HEK293T (cell line): ENCODE measurements around the gene CFDP1.

Experiments
- CTCF ChIA-PET: fragments of 350-600 bp; formaldehyde crosslinking; extraction: SDS; loops from one replicate; lab custom pipeline; 2021; ENCODE audit warnings: antibody characterized with exemption, inconsistent platforms; lab: Yijun Ruan, JAX
- POLR2A ChIA-PET: fragments of 350-600 bp; formaldehyde crosslinking; extraction: SDS; loops from one replicate; lab custom pipeline; 2020; ENCODE audit warnings: antibody characterized with exemption, inconsistent platforms; lab: Yijun Ruan, JAX
- DNase-seq: peaks from one replicate; pipeline ENCODE4 v3.0.0; 2012; ENCODE audit warnings: mixed read lengths; ENCODE audit errors: extremely low spot score
- ARNT ChIP-seq: fragments of 450-650 bp; IDR thresholded peaks from 2 replicates; pipeline ENCODE4 v1.6.1; 2017; ENCODE audit warnings: mild to moderate bottlenecking
- BHLHE40 ChIP-seq: fragments of 450-650 bp; IDR thresholded peaks from 2 replicates; pipeline ENCODE4 v1.6.1; 2016; ENCODE audit warnings: mild to moderate bottlenecking, moderate library complexity, borderline replicate concordance
- CTBP1 ChIP-seq: fragments of 450-650 bp; IDR thresholded peaks from 2 replicates; pipeline ENCODE4 v1.6.1; 2016; ENCODE audit warnings: borderline replicate concordance
- ELF4 ChIP-seq: fragments of 450-650 bp; IDR thresholded peaks from 2 replicates; pipeline ENCODE4 v1.6.1; 2017; ENCODE audit warnings: antibody characterized with exemption
- FOXA1 ChIP-seq: fragments of 450-650 bp; IDR thresholded peaks from 2 replicates; pipeline ENCODE4 v1.6.1; 2016; ENCODE audit warnings: mild to moderate bottlenecking
- FOXK2 ChIP-seq: fragments of 450-650 bp; IDR thresholded peaks from 2 replicates; pipeline ENCODE4 v1.6.1; 2016; ENCODE audit warnings: mild to moderate bottlenecking
- FOXM1 ChIP-seq: fragments of 450-650 bp; IDR thresholded peaks from 2 replicates; pipeline ENCODE4 v1.6.1; 2017; ENCODE audit warnings: mild to moderate bottlenecking, borderline replicate concordance
- HDGF ChIP-seq: fragments of 450-650 bp; IDR thresholded peaks from 2 replicates; pipeline ENCODE4 v1.6.1; 2017; ENCODE audit warnings: antibody characterized with exemption, borderline replicate concordance
- L3MBTL2 ChIP-seq: fragments of 450-650 bp; conservative IDR thresholded peaks from 2 replicates; pipeline ENCODE4 v1.6.1; 2016; ENCODE audit warnings: mild to moderate bottlenecking
- LEF1 ChIP-seq: fragments of 450-650 bp; IDR thresholded peaks from 2 replicates; pipeline ENCODE4 v1.6.1; 2017; ENCODE audit warnings: mild to moderate bottlenecking, borderline replicate concordance
- NFRKB ChIP-seq: fragments of 450-650 bp; IDR thresholded peaks from 2 replicates; pipeline ENCODE4 v1.6.1; 2016; ENCODE audit warnings: mild to moderate bottlenecking, moderate library complexity
- SP1 ChIP-seq: fragments of 450-650 bp; IDR thresholded peaks from 2 replicates; pipeline ENCODE4 v1.6.1; 2017
- SUZ12 ChIP-seq: fragments of 450-650 bp; IDR thresholded peaks from 2 replicates; pipeline ENCODE4 v1.6.1; 2016; ENCODE audit warnings: mild to moderate bottlenecking
- TARDBP ChIP-seq: fragments of 450-650 bp; IDR thresholded peaks from 2 replicates; pipeline ENCODE4 v1.6.1; 2016
- ZNF384 ChIP-seq: fragments of 450-650 bp; IDR thresholded peaks from 2 replicates; pipeline ENCODE4 v1.6.1; 2016
- TF ChIP-seq, protein P1 (sequence below): fragments of 450-650 bp; IDR thresholded peaks from 2 replicates; pipeline ENCODE4 v1.6.1; 2016

The CFDP1 gene

DNA sequence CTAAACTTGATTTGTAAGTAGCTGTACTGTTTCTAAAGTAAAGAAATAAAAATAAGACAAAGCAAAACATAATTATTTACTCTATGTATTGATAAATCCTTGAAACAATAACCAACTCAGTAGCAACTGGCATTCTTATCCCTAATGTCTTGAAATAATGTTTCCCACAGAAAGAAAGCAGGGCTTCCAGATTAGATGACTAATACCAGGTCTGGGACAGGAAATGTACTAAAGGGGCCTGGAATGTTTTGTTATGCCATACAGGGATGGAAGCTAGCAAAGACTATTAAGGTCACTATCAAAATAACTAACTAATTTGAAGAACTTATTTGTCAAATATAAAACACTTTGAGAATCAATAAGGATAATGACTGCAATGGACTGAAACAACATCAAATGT is 82.1 kb downstream of the CFDP1 start:
- POLR2A ChIA-PET: no interaction called here
- CTCF ChIA-PET: no interaction called here
- TF ChIP-seq NFRKB (no peak), FOXM1 (no peak), FOXA1 (no peak), BHLHE40 (no peak), ZNF384 (no peak)
- no peak for DNase-seq

DNA sequence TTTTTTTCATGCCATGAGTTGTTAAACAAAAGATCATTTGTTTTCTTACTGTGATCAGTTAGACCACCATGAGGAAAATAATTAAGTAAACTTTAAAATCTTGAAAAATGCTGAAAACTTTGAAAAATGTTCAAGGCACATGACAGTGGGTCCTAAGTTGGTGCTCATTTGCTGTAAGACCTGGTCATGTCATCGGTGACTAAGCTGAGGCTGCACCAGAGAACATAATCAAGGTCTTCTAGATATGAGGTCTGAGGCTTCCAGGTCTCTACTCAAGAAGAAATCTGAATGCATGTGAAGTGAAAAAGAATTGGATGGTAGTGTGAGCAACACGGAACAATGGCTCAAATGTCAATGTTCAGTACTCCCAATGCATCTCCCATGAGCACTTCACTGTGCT is 87.6 kb downstream of the CFDP1 start:
- TF ChIP-seq LEF1 (no peak), ZNF384 (no peak), HDGF (no peak)
- TF ChIP-seq, protein P1, sequence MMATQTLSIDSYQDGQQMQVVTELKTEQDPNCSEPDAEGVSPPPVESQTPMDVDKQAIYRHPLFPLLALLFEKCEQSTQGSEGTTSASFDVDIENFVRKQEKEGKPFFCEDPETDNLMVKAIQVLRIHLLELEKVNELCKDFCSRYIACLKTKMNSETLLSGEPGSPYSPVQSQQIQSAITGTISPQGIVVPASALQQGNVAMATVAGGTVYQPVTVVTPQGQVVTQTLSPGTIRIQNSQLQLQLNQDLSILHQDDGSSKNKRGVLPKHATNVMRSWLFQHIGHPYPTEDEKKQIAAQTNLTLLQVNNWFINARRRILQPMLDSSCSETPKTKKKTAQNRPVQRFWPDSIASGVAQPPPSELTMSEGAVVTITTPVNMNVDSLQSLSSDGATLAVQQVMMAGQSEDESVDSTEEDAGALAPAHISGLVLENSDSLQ: no peak
- POLR2A ChIA-PET: no interaction called here
- CTCF ChIA-PET: no interaction called here
- DNase-seq: no peak

DNA sequence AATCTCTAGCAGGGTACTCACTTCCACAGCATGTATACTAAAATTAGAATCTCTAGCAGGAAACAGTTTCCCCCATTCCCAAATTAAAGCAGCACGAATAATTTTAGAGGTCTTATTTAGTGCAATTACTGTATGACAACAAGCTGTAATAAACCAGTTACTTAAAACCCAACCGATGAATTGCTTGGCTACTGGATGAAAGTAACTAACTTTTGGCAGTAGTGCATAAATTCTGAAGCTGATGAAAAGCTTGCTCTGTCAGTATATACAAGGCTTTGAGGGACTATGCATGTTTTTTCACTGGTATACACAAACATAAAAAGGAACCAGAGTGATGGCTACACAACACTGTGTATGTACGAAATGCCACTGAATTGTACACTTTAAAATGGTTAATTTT is 89.4 kb downstream of the CFDP1 start:
- ChIA-PET POLR2A (no interaction called here), CTCF (no interaction called here)

DNA sequence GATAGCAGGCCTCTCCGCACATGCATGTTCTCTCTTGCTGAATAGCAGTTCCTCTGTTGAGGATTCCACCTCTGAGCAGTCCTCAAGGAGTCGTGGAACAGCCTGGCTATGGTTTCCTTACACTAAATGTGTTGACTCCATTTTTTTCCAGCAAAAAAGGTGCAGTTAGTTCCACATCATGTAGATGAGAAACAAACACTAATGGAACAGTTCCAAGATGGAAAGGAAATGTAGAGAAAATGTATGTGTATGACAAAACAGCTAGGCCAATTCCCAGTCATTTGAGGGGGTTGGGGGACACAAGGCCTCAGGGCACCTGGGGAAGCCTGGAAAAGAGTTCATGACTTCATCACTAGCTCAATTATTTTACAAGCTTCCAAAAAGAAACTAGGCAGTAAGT is 90.0 kb downstream of the CFDP1 start:
- POLR2A ChIA-PET: no interaction called here
- no peak for TF ChIP-seq ELF4
- no peak for TF ChIP-seq L3MBTL2
- TF ChIP-seq HDGF: no peak
- TF ChIP-seq, protein P1: no peak
- TF ChIP-seq SUZ12: no peak
- no peak for TF ChIP-seq ARNT
- TF ChIP-seq FOXM1: no peak
- no peak for TF ChIP-seq NFRKB
- CTCF ChIA-PET: no interaction called here
- no peak for DNase-seq

More for the DNA sequence above, 89.4 kb downstream of the CFDP1 start:
- no peak for DNase-seq
- TF ChIP-seq CTBP1: no peak
- TF ChIP-seq SUZ12: no peak
- TF ChIP-seq ELF4: no peak
- TF ChIP-seq NFRKB: no peak
- TF ChIP-seq ZNF384: no peak
- TF ChIP-seq ARNT: no peak
- TF ChIP-seq LEF1: no peak
- TF ChIP-seq FOXK2: no peak
- no peak for TF ChIP-seq HDGF
- TF ChIP-seq, protein P1: no peak
- TF ChIP-seq SP1: no peak
- no peak for TF ChIP-seq BHLHE40
- TF ChIP-seq FOXM1: no peak
- TF ChIP-seq TARDBP: no peak
- TF ChIP-seq FOXA1: no peak
- no peak for TF ChIP-seq L3MBTL2

DNA sequence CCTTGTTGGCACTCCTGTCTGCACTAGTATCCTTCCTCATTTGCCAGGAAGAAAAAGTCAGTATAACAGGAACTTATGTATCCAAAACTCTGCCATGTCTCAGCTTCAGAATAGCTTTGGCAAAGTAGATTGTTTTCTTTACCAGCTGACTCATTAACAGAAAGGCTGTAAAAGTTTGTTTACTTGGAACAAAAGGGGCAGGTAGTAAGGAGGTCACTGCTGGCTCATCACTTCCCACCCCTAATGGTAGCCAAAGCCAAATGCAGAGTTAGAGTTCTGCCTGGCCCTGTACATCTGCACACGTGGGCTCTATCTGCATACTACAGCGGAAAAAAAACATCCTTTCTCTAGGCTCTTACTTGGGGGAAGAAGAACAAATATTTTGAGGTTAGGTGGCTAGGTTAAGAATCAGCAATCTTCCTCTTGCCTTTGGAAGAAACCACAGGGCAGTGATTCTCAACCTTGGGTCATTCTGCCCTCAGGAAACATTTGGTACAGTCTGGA is 90.9 kb downstream of the CFDP1 start:
- TF ChIP-seq BHLHE40: no peak
- TF ChIP-seq ZNF384: no peak
- no peak for TF ChIP-seq FOXM1
- no peak for TF ChIP-seq SP1
- no peak for TF ChIP-seq CTBP1
- no peak for TF ChIP-seq HDGF
- no peak for TF ChIP-seq ARNT
- TF ChIP-seq TARDBP: no peak
- TF ChIP-seq NFRKB: no peak
- TF ChIP-seq LEF1: no peak
- TF ChIP-seq FOXA1: no peak
- TF ChIP-seq FOXK2: no peak
- TF ChIP-seq, protein P1: no peak
- no peak for TF ChIP-seq L3MBTL2
- no peak for TF ChIP-seq SUZ12
- no peak for TF ChIP-seq ELF4
- POLR2A ChIA-PET: no interaction called here
- DNase-seq: no peak
- CTCF ChIA-PET: no interaction called here

DNA sequence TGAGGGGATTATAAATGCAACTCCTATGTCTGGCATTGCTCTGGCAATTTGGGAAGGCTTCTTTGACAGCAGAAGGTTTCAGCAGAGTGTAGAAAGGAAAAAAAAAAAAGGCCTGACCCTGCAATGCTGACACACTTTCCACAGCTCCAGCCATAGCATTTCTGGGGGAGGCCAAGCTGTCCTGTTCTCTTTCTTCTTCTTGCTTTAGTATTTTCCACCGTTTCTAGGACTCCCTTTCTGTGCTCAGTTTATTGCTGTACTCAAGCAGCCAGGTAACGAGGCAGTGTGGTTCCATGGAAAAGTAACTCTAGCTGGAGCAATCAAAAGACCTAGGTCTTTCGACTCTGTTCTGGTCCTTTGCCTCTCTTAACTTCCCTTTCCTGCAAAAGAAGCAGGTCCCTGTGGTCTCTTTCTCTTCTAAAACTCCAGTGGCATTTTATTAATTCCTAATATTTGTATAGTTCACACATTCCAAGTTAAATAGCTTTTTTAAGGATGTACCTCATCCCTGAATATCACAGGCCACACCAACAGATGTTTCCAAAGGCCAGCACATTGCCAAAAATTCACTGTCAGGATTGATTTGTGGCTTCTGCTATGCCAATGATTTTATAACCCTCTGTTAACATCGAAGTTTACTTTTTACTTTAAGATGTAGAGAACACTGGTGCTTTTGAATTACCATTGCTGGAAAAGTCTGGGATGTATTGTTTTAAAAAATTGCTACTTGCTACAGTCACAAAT is 91.6 kb downstream of the CFDP1 start:
- no peak for DNase-seq
- ChIA-PET CTCF (no interaction called here), POLR2A (no interaction called here)
- TF ChIP-seq CTBP1: no peak
